BJ (cell line): ENCODE results near the gene KCTD6. TPM values are rescaled to one million over a fixed set of nuclear protein-coding genes. Genes with fewer than 3 reads are reported as not detected.
A peak's percentile ranks its signal among the peaks of the same experiment; 100 is the strongest.

Experiments used
- CTCF ChIA-PET: fragments of 350-600 bp; formaldehyde crosslinking; extraction: SDS; loops from one replicate; lab custom pipeline; 2021; ENCODE audit warnings: antibody characterized with exemption, inconsistent platforms; lab: Yijun Ruan, JAX
- POLR2A ChIA-PET: fragments of 300-600 bp; sonication (Branson Sonifier 250); formaldehyde crosslinking; extraction: SDS; loops from one replicate; lab custom pipeline; 2021; ENCODE audit warnings: antibody characterized with exemption; lab: Charles Lee
- DNase-seq: peaks from one replicate; pipeline ENCODE4 v3.0.0-alpha.2; 2011; ENCODE audit warnings: low read depth
- H3K27me3 ChIP-seq: 2 replicates; pipeline ENCODE4 v1.6.0; 2011; ENCODE audit warnings: low read length; ENCODE audit not compliant: control insufficient read depth, insufficient read depth
- H3K36me3 ChIP-seq: 2 replicates; pipeline ENCODE4 v1.5.1; 2011; ENCODE audit warnings: low read length; ENCODE audit not compliant: control insufficient read depth, insufficient read depth
- H3K4me3 ChIP-seq: 2 replicates; pipeline ENCODE4 v1.5.1; 2011; ENCODE audit warnings: low read depth, mild to moderate bottlenecking, control low read depth, low read length
- polyA minus RNA-seq: library from RNA; depleted of rRNA, polyadenylated mRNA; stranded (reverse); fragments of >200 nt; gene quantifications from 2 replicates; pipeline ENCODE4 v1.2.3, GENCODE V29; 2011; rRNA and poly(A)+ RNA removed
- polyA plus RNA-seq: library from polyadenylated mRNA; depleted of rRNA; stranded (reverse); fragments of >200 nt; gene quantifications from 2 replicates; pipeline ENCODE4 v1.2.3, GENCODE V29; 2011; rRNA removed
- TF ChIP-seq, protein P1 (sequence below): IDR thresholded peaks from 2 replicates; pipeline ENCODE4 v1.5.1; 2011; ENCODE audit warnings: low read depth, mild to moderate bottlenecking, control low read depth, inconsistent platforms, low read length, moderate library complexity; ENCODE audit not compliant: insufficient read depth

KCTD6 gene
- polyA plus RNA-seq = 5.1 and 9.4 TPM in 2 replicates
- 4.1 and 4.7 TPM in 2 replicates for polyA minus RNA-seq

DNA sequence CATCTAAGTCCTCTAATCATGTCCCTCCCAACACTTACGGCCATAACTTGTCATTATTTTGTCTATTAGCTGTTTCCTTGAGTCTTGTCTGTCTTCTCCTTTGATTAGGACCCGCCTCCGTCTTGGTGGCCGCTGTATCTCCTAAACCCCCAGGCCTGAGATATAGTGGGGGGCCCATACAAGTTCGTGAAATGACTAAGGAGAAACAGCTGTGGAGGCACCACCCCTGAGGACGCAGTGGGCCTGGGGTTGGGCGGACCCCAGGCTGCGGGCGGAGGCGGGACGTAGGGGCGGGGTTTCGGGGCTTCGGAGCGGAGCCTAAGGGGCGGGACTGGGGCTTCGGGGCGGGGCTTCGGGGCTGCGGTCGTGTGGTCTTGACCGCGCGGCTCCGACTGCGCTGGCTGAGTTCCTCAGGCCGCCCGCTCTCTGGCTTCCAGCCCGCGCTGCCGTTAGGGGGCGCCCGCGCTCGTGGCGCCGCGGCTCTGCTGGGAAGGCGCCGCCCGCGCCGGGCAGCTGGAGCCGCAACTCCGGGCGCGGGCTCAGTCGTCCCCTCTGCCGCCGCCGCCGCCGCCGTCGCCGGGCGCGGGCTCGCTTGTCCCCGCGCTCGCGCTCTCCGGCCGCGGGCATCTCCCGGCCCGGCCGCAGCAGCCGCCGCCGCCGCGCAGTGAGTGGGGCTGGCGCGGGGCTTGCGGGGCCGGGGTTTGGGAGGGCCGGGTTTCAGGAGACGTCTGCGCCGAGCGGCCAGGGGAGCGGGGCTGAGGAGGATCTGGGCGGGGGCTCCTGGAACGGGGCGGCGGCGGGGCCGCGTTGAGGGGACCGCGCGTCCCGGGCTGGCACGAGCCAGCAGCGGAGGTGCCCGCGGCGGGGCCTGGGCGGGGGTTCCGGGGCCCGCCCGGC, at the start of gene KCTD6:
TSS of gene KCTD6 (plus strand) at position 591 of the 897 bp plus-strand sequence. CDS start 6,660 bp downstream, outside the sequence.
- H3K27me3 ChIP-seq = no peaks in the 10 kb centered on the region; the same call in 1 of the 2 replicates
- CTCF ChIA-PET = interaction anchor here (0.6 to 2.9 kb wide), 25 partner anchors 8 to 185 kb away, joined by 3 to 15 read pairs (median 4); partner anchors contain the start of genes ACOX2, HTD2, PDHB and PXK
- peak; percentile 62 for DNase-seq
- POLR2A ChIA-PET = interaction anchor here (0.6 kb wide), 1 partner anchor 161 kb away, joined by 3 read pairs; no protein-coding TSS in a partner anchor
- H3K36me3 ChIP-seq = no peaks in the 10 kb centered on the region
- TF ChIP-seq, protein P1, sequence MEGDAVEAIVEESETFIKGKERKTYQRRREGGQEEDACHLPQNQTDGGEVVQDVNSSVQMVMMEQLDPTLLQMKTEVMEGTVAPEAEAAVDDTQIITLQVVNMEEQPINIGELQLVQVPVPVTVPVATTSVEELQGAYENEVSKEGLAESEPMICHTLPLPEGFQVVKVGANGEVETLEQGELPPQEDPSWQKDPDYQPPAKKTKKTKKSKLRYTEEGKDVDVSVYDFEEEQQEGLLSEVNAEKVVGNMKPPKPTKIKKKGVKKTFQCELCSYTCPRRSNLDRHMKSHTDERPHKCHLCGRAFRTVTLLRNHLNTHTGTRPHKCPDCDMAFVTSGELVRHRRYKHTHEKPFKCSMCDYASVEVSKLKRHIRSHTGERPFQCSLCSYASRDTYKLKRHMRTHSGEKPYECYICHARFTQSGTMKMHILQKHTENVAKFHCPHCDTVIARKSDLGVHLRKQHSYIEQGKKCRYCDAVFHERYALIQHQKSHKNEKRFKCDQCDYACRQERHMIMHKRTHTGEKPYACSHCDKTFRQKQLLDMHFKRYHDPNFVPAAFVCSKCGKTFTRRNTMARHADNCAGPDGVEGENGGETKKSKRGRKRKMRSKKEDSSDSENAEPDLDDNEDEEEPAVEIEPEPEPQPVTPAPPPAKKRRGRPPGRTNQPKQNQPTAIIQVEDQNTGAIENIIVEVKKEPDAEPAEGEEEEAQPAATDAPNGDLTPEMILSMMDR = peak; percentile 56
- peak within 1 kb of the TSS; percentile 78 for H3K4me3 ChIP-seq

DNA sequence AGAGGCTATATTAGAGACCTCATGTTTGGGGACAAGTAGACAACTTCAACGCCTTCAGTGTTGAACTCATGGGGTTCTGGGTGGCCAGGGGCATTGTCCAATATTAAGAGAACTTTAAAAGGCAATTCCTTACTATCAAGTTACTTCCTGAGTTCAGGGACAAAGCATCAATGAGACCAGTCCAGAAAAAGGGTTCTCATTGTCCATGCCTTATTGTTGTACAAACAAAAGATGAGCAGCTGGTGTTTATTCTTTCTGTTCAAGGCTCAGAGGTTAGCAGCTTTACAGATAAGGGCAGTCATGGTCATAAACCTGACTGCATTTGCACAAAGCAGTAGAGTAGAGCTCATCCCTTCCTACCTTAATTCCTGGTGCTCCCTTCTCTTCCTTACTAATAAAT, 39.7 kb upstream of the KCTD6 start:
- TF ChIP-seq, protein P1 = no peak
- Histone ChIP-seq H3K4me3 (no peak overlapping the region), H3K36me3 (no peaks in the 10 kb centered on the region), H3K27me3 (peaks cover under 1% of the 10 kb centered on the region; the same call in 1 of the 2 replicates)
- DNase-seq = no peak
- ChIA-PET POLR2A (no interaction called here), CTCF (interaction anchor here (4.0 kb wide), 1 partner anchor 12 kb away, joined by 15 read pairs; no protein-coding TSS in a partner anchor)

DNA sequence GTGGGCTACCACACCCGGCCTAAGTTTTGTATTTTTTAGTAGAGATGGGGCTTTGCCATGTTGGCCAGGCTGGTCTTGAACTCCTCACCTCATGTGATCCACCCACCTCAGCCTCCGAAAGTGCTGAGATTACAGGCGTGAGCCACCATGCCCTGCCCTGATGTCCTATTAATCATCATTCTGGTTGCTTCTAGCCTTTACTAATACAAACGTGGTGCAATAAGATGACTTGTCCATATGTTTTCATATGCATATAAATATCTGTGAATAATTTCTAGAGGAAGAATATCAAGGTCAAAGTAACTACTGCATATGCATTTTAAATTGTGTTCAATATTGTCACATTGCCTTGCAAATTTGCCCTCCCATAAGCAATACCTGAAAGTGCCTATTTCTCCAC, 32.7 kb upstream of the KCTD6 start:
- Histone ChIP-seq H3K4me3 (no peak overlapping the region), H3K36me3 (no peaks in the 10 kb centered on the region), H3K27me3 (peaks cover 5% of the 10 kb centered on the region)
- CTCF ChIA-PET = no interaction called here
- TF ChIP-seq, protein P1 = no peak
- DNase-seq = no peak
- POLR2A ChIA-PET = no interaction called here

DNA sequence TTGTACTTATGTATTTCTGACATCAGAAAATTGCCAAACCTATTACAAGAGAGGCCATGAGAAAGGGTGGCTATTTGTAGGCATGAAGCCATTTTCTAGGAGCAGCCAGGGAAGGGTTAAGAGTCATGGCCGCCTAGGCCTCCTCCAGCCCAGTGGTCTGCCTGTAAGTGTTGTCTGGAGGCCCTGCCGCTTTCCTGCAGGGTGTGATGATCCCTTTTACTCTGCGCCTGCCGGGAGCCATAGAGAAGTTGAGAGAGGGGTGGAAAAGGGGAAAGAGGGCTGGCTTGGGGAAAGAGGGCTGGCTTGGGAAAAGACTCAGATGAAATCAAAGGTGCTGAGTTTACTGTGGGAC, 29.1 kb upstream of the KCTD6 start:
- ChIA-PET POLR2A (no interaction called here), CTCF (no interaction called here)
- no peak for DNase-seq
- H3K27me3 ChIP-seq = peaks cover 2% of the 10 kb centered on the region; the same call in 1 of the 2 replicates
- TF ChIP-seq, protein P1 = no peak
- H3K4me3 ChIP-seq = no peak overlapping the region
- H3K36me3 ChIP-seq = no peaks in the 10 kb centered on the region
